Prostate gland (tissue), 2 donors: ENCODE data around the gene LGALS3BP. TPM values are rescaled to one million over a fixed set of nuclear protein-coding genes. Genes with fewer than 3 reads are reported as not detected.

Experiments used
- DNase-seq: peaks from one replicate; pipeline ENCODE4 v3.0.0-alpha.2; 2019; ENCODE audit warnings: low spot score
- H3K27ac ChIP-seq, 2 donors: fragments of 200-600 bp; sonication (generic); 2 replicates each; pipeline ENCODE4 v1.5.1; 2017 to 2019
- H3K27me3 ChIP-seq: fragments of 200-600 bp; sonication (generic); replicated peaks from 2 replicates; pipeline ENCODE4 v1.5.1; 2019; ENCODE audit not compliant: insufficient read depth
- H3K36me3 ChIP-seq, 2 donors: fragments of 200-600 bp; sonication (generic); 1 replicate in 1 of 2; 2 replicates in 1 of 2; pipeline versions ENCODE4 v1.5.1 to v1.8.1; 2017 to 2019
- H3K4me1 ChIP-seq: fragments of 200-600 bp; sonication (generic); replicated peaks from 2 replicates; pipeline ENCODE4 v1.5.1; 2019
- H3K4me3 ChIP-seq, 2 donors: fragments of 200-600 bp; sonication (generic); 2 replicates each; pipeline ENCODE4 v1.5.1; 2017 to 2019
- H3K9me3 ChIP-seq: fragments of 200-600 bp; sonication (generic); 2 replicates; pipeline ENCODE4 v1.5.1; 2017
- POLR2A ChIP-seq: fragments of 450-650 bp; IDR thresholded peaks from one replicate; pipeline ENCODE4 v1.6.1; 2016; ENCODE audit warnings: antibody characterized with exemption, mild to moderate bottlenecking
- POLR2AphosphoS5 ChIP-seq: sonication (generic); formaldehyde crosslinking; IDR thresholded peaks from one replicate; pipeline ENCODE4 v1.6.1; 2017; ENCODE audit warnings: antibody characterized with exemption
- WGBS: methylation state at CpG from one replicate; pipeline ENCODE4 v1.1.5; 2018; 5-methylcytosine and 5-hydroxymethylcytosine counted together
- intact Hi-C: fragments of 100-400 bp; cut with DNase I; formaldehyde crosslinking; loops from one replicate; pipeline ENCODE4 v1.14.2; 2022
- total RNA-seq, 2 donors: library from RNA; depleted of rRNA; stranded (reverse); fragments of >200 nt; gene quantifications; one replicate each; pipeline ENCODE4 v1.1.0, GENCODE V29; 2016
- TF ChIP-seq, protein P1 (sequence below), 4 experiments: fragments of 200-600 bp in 2 of 4; fragments of 450-650 bp in 2 of 4; sonication (generic) in 2 of 4; IDR thresholded peaks; 1 replicate in 3 of 4; 2 replicates in 1 of 4; pipeline ENCODE4 v1.5.1; 2016 to 2019; ENCODE audit warnings: antibody characterized with exemption in 4 of 4, mild to moderate bottlenecking in 2 of 4, moderate library complexity in 2 of 4

Gene LGALS3BP
- total RNA-seq, 2 donors from 2014 or later = 570 to 890 TPM

GRCh38 chr17:78971756-78972506, 7.8 kb downstream of the LGALS3BP start:
- Histone ChIP-seq H3K4me3 (no peak overlapping the region), H3K27ac (peak overlapping the region; percentile 24 to 55), H3K27me3 (no peaks in the 10 kb centered on the region), H3K4me1 (peaks cover 19% of the 10 kb centered on the region), H3K36me3 (no peaks in the 10 kb centered on the region), H3K9me3 (no peaks in the 10 kb centered on the region)
- 73% methylated on average over 17 of the region's 22 CpGs for WGBS
- no peak for DNase-seq
- TF ChIP-seq POLR2A (no peak), POLR2AphosphoS5 (no peak)
- TF ChIP-seq, protein P1, sequence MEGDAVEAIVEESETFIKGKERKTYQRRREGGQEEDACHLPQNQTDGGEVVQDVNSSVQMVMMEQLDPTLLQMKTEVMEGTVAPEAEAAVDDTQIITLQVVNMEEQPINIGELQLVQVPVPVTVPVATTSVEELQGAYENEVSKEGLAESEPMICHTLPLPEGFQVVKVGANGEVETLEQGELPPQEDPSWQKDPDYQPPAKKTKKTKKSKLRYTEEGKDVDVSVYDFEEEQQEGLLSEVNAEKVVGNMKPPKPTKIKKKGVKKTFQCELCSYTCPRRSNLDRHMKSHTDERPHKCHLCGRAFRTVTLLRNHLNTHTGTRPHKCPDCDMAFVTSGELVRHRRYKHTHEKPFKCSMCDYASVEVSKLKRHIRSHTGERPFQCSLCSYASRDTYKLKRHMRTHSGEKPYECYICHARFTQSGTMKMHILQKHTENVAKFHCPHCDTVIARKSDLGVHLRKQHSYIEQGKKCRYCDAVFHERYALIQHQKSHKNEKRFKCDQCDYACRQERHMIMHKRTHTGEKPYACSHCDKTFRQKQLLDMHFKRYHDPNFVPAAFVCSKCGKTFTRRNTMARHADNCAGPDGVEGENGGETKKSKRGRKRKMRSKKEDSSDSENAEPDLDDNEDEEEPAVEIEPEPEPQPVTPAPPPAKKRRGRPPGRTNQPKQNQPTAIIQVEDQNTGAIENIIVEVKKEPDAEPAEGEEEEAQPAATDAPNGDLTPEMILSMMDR (IDR thresholded peaks at IDR 0.05) = no peak
- intact Hi-C loops = loop anchor here (5.0 kb wide), 1 partner anchor 40 kb away; no protein-coding TSS in a partner anchor

- Histone ChIP-seq H3K4me3 (no peak overlapping the region), H3K4me1 (peaks cover 13% of the 10 kb centered on the region), H3K27me3 (no peaks in the 10 kb centered on the region), H3K36me3 (no peaks in the 10 kb centered on the region), H3K27ac (peak overlapping the region; percentile 24 to 55), H3K9me3 (no peaks in the 10 kb centered on the region)
- peak; percentile 69 for DNase-seq
- intact Hi-C loops = loop anchor here (1.0 to 5.0 kb wide), 2 partner anchors 39 to 105 kb away; no protein-coding TSS in a partner anchor
- no peak for TF ChIP-seq POLR2A
- peak; percentile 49 for TF ChIP-seq POLR2AphosphoS5
- TF ChIP-seq, protein P1 (IDR thresholded peaks at IDR 0.05) = peak; percentile 78 to 93 (median 91)
- WGBS = 20% methylated on average over 33 of the region's 33 CpGs
Observed at GRCh38 chr17:78970834-78971755, 8.6 kb downstream of the LGALS3BP start.

DNA sequence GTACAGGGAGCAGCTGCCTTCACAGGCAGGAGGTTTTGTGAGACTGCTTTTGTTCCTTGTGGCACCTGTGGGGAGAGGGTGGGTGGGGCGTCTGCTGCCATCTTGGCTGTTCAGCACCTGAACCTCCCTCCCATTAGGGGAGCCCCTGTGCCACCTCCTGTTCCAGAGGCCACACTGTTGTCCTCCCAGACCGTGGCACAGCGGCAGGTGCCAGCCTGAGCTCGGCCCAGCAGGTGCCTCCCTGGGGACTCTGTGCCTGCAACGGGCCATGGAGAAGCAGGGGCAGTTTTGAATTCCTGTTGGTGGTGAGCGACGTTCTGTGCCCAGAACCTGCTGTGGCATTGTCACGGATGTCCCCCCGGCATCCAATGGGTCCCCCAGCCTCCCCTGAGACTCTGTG, 9.9 kb downstream of the LGALS3BP start:
- no peaks in the 10 kb centered on the region for H3K27me3 ChIP-seq
- TF ChIP-seq POLR2AphosphoS5 (no peak), POLR2A (no peak)
- TF ChIP-seq, protein P1 (IDR thresholded peaks at IDR 0.05) = no peak
- H3K27ac ChIP-seq = no peak overlapping the region
- WGBS = 90% methylated on average over 9 of the region's 9 CpGs
- H3K9me3 ChIP-seq = no peaks in the 10 kb centered on the region
- intact Hi-C loops = loop anchor here (1.0 to 5.0 kb wide), 2 partner anchors 38 to 104 kb away; no protein-coding TSS in a partner anchor
- H3K4me3 ChIP-seq = no peak overlapping the region
- H3K4me1 ChIP-seq = peaks cover 9% of the 10 kb centered on the region
- DNase-seq = no peak
- no peaks in the 10 kb centered on the region for H3K36me3 ChIP-seq

- Histone ChIP-seq H3K9me3 (no peaks in the 10 kb centered on the region), H3K4me3 (no peak overlapping the region), H3K4me1 (no peaks in the 10 kb centered on the region), H3K27me3 (no peaks in the 10 kb centered on the region), H3K27ac (no peak overlapping the region), H3K36me3 (no peaks in the 10 kb centered on the region)
- intact Hi-C loops = no loop called here
- 87% methylated on average over 19 of the region's 21 CpGs for WGBS
- no peak for TF ChIP-seq POLR2A
- TF ChIP-seq, protein P1 (IDR thresholded peaks at IDR 0.05) = no peak
- TF ChIP-seq POLR2AphosphoS5 = no peak
- DNase-seq = no peak
Observed at GRCh38 chr17:78967782-78968362, 11.9 kb downstream of the LGALS3BP start.
